ENCODE measurements around the gene PIP4K2C. TPM values are rescaled to one million over a fixed set of nuclear protein-coding genes. Genes with fewer than 3 reads are reported as not detected.

The PIP4K2C gene
- total RNA-seq, 1 donor from 2014 or later: 27.5 TPM

GRCh38 chr12:57584050-57584449 is 6.9 kb upstream of the PIP4K2C start:
- Mint-ChIP-seq H3K27me3 (ENCODE audit: unreplicated experiment) (peaks cover 5% of the 10 kb centered on the region), H3K27ac (ENCODE audit: unreplicated experiment) (no peak overlapping the region), H3K4me3 (ENCODE audit: unreplicated experiment) (no peak overlapping the region), H3K36me3 (ENCODE audit: unreplicated experiment) (peaks cover 7% of the 10 kb centered on the region), H3K9me3 (ENCODE audit: unreplicated experiment) (peaks cover 15% of the 10 kb centered on the region), H3K4me1 (ENCODE audit: low read depth, unreplicated experiment) (no peaks in the 10 kb centered on the region)
- no peak for TF ChIP-seq CTCF (IDR thresholded peaks at IDR 0.05; ENCODE audit: partially characterized antibody, unreplicated experiment)
- DNase-seq: no peak

GRCh38 chr12:57584690-57585089 is 6.3 kb upstream of the PIP4K2C start:
- Mint-ChIP-seq H3K9me3 (ENCODE audit: unreplicated experiment) (peaks cover 14% of the 10 kb centered on the region), H3K27ac (ENCODE audit: unreplicated experiment) (no peak overlapping the region), H3K4me3 (ENCODE audit: unreplicated experiment) (peak overlapping the region; percentile 20), H3K4me1 (ENCODE audit: low read depth, unreplicated experiment) (no peaks in the 10 kb centered on the region), H3K27me3 (ENCODE audit: unreplicated experiment) (peaks cover 3% of the 10 kb centered on the region), H3K36me3 (ENCODE audit: unreplicated experiment) (peaks cover 7% of the 10 kb centered on the region)
- DNase-seq: no peak
- no peak for TF ChIP-seq CTCF (IDR thresholded peaks at IDR 0.05; ENCODE audit: partially characterized antibody, unreplicated experiment)

GRCh38 chr12:57585156-57585555 is 5.8 kb upstream of the PIP4K2C start:
- H3K36me3 Mint-ChIP-seq (ENCODE audit: unreplicated experiment): peaks cover 7% of the 10 kb centered on the region
- no peak overlapping the region for H3K27ac Mint-ChIP-seq (ENCODE audit: unreplicated experiment)
- H3K27me3 Mint-ChIP-seq (ENCODE audit: unreplicated experiment): peaks cover 3% of the 10 kb centered on the region
- H3K9me3 Mint-ChIP-seq (ENCODE audit: unreplicated experiment): peaks cover 13% of the 10 kb centered on the region
- DNase-seq: no peak
- no peak overlapping the region for H3K4me3 Mint-ChIP-seq (ENCODE audit: unreplicated experiment)
- no peak for TF ChIP-seq CTCF (IDR thresholded peaks at IDR 0.05; ENCODE audit: partially characterized antibody, unreplicated experiment)
- H3K4me1 Mint-ChIP-seq (ENCODE audit: low read depth, unreplicated experiment): no peaks in the 10 kb centered on the region

GRCh38 chr12:57586128-57586527 is 4.9 kb upstream of the PIP4K2C start:
- no peak overlapping the region for H3K4me3 Mint-ChIP-seq (ENCODE audit: unreplicated experiment)
- peaks cover 13% of the 10 kb centered on the region for H3K9me3 Mint-ChIP-seq (ENCODE audit: unreplicated experiment)

More at GRCh38 chr12:57586128-57586527, 4.9 kb upstream of the PIP4K2C start:
- no peak for TF ChIP-seq CTCF (IDR thresholded peaks at IDR 0.05; ENCODE audit: partially characterized antibody, unreplicated experiment)
- H3K27ac Mint-ChIP-seq (ENCODE audit: unreplicated experiment): no peak overlapping the region
- DNase-seq: no peak
- peaks cover 5% of the 10 kb centered on the region for H3K4me1 Mint-ChIP-seq (ENCODE audit: low read depth, unreplicated experiment)
- peaks cover 2% of the 10 kb centered on the region for H3K27me3 Mint-ChIP-seq (ENCODE audit: unreplicated experiment)
- peaks cover 7% of the 10 kb centered on the region for H3K36me3 Mint-ChIP-seq (ENCODE audit: unreplicated experiment)
